ENCODE results near the gene CHN1. TPM values are rescaled to one million over a fixed set of nuclear protein-coding genes. Genes with fewer than 3 reads are reported as not detected.
A peak's percentile ranks its signal among the peaks of the same experiment; 100 is the strongest.

CHN1 gene
- total RNA-seq, 4 donors from 2014 or later, result 0.30 to 5.8 (median 3.6) TPM

DNA sequence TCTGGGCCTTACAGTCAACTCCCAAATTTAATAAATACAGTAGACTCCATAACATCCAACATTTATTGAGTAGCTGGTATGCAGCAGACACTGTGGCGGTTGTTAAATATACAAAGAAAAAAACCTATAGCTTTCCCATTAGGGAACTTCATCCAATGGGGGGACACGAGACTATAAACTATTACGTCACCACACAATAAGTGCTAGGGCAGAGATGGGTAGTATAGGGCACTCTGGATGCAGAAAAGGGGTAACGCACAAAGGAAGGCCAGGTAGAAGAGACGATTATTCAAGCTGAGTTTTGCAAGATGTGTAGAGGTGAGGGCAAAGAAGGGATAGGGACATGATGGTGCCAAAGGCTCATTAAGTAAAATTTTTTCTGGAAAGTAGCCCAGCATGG lies 10.8 kb downstream of the CHN1 start:
- DNase-seq, result no peak
- Histone ChIP-seq H3K27me3 (no peaks in the 10 kb centered on the region), H3K9me3 (no peaks in the 10 kb centered on the region), H3K4me3 (no peak overlapping the region), H3K36me3 (no peaks in the 10 kb centered on the region), H3K4me1 (peaks cover 0 to 18% (median 7%) of the 10 kb centered on the region in 3 donors), H3K27ac (no peak overlapping the region)
- intact Hi-C loops (cut with DNase I), result no loop called here
- WGBS, 2 donors, result 70 to 96% methylated on average over 5 of the region's 5 CpGs
- no peak for TF ChIP-seq POLR2A (IDR thresholded peaks at IDR 0.05)
- TF ChIP-seq, protein P1, sequence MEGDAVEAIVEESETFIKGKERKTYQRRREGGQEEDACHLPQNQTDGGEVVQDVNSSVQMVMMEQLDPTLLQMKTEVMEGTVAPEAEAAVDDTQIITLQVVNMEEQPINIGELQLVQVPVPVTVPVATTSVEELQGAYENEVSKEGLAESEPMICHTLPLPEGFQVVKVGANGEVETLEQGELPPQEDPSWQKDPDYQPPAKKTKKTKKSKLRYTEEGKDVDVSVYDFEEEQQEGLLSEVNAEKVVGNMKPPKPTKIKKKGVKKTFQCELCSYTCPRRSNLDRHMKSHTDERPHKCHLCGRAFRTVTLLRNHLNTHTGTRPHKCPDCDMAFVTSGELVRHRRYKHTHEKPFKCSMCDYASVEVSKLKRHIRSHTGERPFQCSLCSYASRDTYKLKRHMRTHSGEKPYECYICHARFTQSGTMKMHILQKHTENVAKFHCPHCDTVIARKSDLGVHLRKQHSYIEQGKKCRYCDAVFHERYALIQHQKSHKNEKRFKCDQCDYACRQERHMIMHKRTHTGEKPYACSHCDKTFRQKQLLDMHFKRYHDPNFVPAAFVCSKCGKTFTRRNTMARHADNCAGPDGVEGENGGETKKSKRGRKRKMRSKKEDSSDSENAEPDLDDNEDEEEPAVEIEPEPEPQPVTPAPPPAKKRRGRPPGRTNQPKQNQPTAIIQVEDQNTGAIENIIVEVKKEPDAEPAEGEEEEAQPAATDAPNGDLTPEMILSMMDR (IDR thresholded peaks at IDR 0.05), result no peak

DNA sequence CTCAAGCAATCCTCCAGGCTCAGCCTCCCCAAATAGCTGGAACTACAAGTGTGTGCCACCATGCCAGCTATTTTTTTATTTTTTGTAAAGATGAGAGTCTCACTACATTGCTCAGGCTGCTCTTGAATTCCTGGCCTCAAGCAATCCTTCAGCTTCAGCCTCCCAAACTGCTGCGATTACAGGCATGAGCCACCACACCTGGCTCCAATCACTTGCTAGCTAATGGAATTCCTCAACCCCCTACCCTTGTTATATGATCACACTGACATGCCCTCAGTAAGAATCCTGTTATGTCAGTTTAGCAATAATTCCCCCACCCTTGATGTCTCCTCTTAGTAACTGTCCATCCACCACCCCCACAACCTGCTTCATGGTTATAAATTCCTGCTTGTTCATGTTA lies 12.3 kb downstream of the CHN1 start:
- intact Hi-C loops (cut with DNase I), result no loop called here
- no peaks in the 10 kb centered on the region for H3K27me3 ChIP-seq
- no peak overlapping the region for H3K4me3 ChIP-seq
- no peak overlapping the region for H3K27ac ChIP-seq
- TF ChIP-seq, protein P1 (IDR thresholded peaks at IDR 0.05), result no peak
- no peak for TF ChIP-seq POLR2A (IDR thresholded peaks at IDR 0.05)
- DNase-seq, result no peak
- WGBS, 2 donors, result 92 to 100% methylated on average over 1 of the region's 1 CpG
- no peaks in the 10 kb centered on the region for H3K9me3 ChIP-seq
- H3K36me3 ChIP-seq, result no peaks in the 10 kb centered on the region
- peaks cover 0 to 8% (median 5%) of the 10 kb centered on the region in 3 donors for H3K4me1 ChIP-seq

DNA sequence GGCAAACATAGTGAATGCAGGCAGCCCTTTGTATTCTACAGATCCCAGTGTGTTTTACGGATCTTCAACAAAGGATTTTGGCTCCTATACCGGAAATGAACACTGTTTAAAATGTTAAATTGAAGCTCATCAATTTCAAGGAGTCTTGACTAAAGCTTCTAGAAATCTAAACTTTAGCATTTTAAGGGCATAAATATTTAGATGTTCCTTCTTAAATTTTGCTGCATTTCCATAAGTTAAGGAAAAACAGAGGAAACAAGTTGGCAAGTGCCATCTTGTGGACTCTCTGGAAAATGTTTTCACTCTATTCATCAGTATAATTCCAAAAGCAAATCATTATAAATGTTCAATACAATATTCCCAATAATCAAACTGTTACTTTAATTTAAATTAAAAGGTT lies 19.6 kb downstream of the CHN1 start:
- Histone ChIP-seq H3K36me3 (no peaks in the 10 kb centered on the region), H3K4me3 (no peak overlapping the region), H3K4me1 (no peaks in the 10 kb centered on the region), H3K9me3 (no peaks in the 10 kb centered on the region), H3K27me3 (no peaks in the 10 kb centered on the region), H3K27ac (no peak overlapping the region)
- WGBS, 2 donors, result 45 to 49% methylated on average over 2 of the region's 2 CpGs
- no peak for TF ChIP-seq POLR2A (IDR thresholded peaks at IDR 0.05)
- TF ChIP-seq, protein P1 (IDR thresholded peaks at IDR 0.05), result peak; percentile 13 to 48 (median 28)
- intact Hi-C loops (cut with DNase I), result loop anchor here (10.0 kb wide), 1 partner anchor 221 kb away; the partner anchor contains the start of gene CHRNA1
- DNase-seq, result no peak

DNA sequence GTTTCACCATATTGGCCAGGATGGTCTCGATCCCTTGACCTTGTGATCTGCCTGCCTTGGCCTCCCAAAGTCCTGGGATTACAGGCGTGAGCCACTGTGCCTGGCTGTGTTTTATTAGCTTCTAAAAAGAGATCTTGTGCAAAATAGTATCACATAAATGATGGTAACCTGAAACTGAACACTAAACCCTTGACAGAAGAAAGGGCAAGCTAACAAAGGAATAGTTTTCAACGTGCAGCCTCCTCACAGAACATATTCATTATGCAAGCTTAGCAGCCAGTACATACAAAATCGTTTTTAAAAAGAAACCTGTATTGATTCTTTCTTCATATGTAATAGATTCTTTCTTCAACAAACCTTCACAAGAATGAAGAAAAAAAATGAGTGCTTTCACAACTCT lies 20.6 kb downstream of the CHN1 start:
- Histone ChIP-seq H3K4me3 (no peak overlapping the region), H3K4me1 (no peaks in the 10 kb centered on the region), H3K36me3 (no peaks in the 10 kb centered on the region), H3K9me3 (no peaks in the 10 kb centered on the region), H3K27me3 (no peaks in the 10 kb centered on the region), H3K27ac (no peak overlapping the region)
- intact Hi-C loops (cut with DNase I), result loop anchor here (10.0 kb wide), 1 partner anchor 220 kb away; the partner anchor contains the start of gene CHRNA1
- TF ChIP-seq, protein P1 (IDR thresholded peaks at IDR 0.05), result no peak
- no peak for TF ChIP-seq POLR2A (IDR thresholded peaks at IDR 0.05)
- WGBS, 2 donors, result 56 to 64% methylated on average over 4 of the region's 4 CpGs
- DNase-seq, result no peak

DNA sequence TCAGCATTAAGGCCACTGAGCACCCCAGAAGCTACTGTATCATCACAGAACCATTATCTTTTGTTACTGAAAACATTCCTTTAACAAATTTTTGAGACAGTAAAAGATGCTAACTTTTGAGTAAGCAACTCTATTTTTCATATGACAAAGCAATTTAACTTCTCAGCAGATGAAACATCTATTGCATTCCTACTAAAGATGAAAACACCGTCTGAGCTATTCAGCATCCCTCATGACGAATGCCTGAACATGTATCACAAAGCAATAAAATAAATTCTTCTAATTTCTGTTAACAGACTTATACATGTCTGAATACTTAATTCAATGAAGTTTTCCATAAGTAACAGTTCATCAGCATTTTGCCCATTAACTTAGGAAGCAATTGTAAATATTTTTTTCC lies 23.9 kb downstream of the CHN1 start:
- no peaks in the 10 kb centered on the region for H3K4me1 ChIP-seq
- H3K36me3 ChIP-seq, result no peaks in the 10 kb centered on the region
- no peaks in the 10 kb centered on the region for H3K27me3 ChIP-seq
- no peaks in the 10 kb centered on the region for H3K9me3 ChIP-seq
- TF ChIP-seq, protein P1 (IDR thresholded peaks at IDR 0.05), result no peak
- TF ChIP-seq POLR2A (IDR thresholded peaks at IDR 0.05), result no peak
- DNase-seq, result no peak
- 56 to 69% methylated on average over 2 of the region's 2 CpGs for WGBS, 2 donors
- no peak overlapping the region for H3K27ac ChIP-seq
- intact Hi-C loops (cut with DNase I), result loop anchor here (10.0 kb wide), 1 partner anchor 217 kb away; the partner anchor contains the start of gene CHRNA1
- no peak overlapping the region for H3K4me3 ChIP-seq

All from esophagus squamous epithelium (tissue), 5 donors.